ENCODE measurements around the gene ECE1. TPM values are rescaled to one million over a fixed set of nuclear protein-coding genes. Genes with fewer than 3 reads are reported as not detected.

Gene ECE1
- total and polyA plus RNA-seq, 10 of the 15 experiments (the other 5 are each of a cell fraction or from before 2014, with no cell fraction given) = 0.97 to 81.0 (median 37.0) TPM

DNA sequence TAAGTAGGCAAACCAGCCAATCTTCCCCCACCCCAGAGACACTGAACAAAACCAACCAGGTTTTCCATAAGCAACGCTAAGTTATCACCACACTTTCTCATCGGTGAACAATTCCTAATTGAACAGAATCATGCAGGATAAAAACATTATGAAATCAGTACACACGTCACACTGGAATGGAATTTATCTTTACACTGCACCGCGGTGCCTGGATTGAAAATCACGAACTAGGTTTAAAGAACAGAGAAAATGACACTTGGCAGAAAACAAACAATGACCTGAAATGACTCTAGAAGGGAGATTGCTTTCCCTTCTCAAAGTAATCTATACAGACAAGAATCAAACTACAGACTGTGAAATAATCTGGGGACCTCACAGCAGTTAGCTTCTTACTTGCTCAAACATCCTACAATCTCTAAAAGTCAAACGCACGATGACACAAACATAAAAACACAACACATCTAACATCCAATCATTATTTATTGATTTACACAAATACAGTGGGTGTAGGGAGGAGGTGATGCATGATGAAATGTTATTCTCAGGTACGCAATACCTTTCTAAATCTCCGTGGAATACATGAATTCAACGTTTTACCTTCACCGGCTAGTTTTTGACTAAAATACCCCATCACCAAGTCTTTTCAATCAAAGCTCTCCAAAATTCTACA, 115.5 kb downstream of the ECE1 start:
- H3K79me2 ChIP-seq (ENCODE audit: control insufficient read depth, insufficient read depth, low read length) = peaks cover 39% of the 10 kb centered on the region
- H3K36me3 ChIP-seq (ENCODE audit: control insufficient read depth in 2 of 2, insufficient read depth in 2 of 2, low read length in 1 of 2) = no peaks in the 10 kb centered on the region
- H3K4me1 ChIP-seq (ENCODE audit: control insufficient read depth, insufficient read depth, low read length) = no peaks in the 10 kb centered on the region; the same call in 1 of the 2 replicates
- H2AFZ ChIP-seq (ENCODE audit: control insufficient read depth, low read depth, low read length) = no peak overlapping the region
- no peak for DNase-seq (ENCODE audit: low read depth, low spot score)
- H3K9me3 ChIP-seq (replicated peaks; ENCODE audit: control insufficient read depth, insufficient read depth, low read length) = no peaks in the 10 kb centered on the region
- peak overlapping the region; percentile 66 for H3K27ac ChIP-seq (ENCODE audit: control insufficient read depth, insufficient read depth)
- BruUV-seq (replicated peaks) = no TSS peak
- 26% methylated on average over 12 of the region's 12 CpGs for WGBS (ENCODE audit: insufficient coverage, insufficient replicate concordance, low lambda C conversion rate, missing lambda C conversion rate)
- ChIA-PET POLR2A (interaction anchor here (0.6 to 1.5 kb wide), 4 partner anchors 161 to 395 kb away, joined by 3 to 5 read pairs (median 4); no protein-coding TSS in a partner anchor), RAD21 (ENCODE audit: unreplicated experiment) (interaction anchor here (1.0 to 1.7 kb wide), 4 partner anchors 20 to 192 kb away, joined by 3 to 5 read pairs (median 3); no protein-coding TSS in a partner anchor), SMC1A (ENCODE audit: uncharacterized antibody, unreplicated experiment) (interaction anchor here (0.8 to 1.6 kb wide), 8 partner anchors 10 to 210 kb away, joined by 3 to 7 read pairs (median 4); no protein-coding TSS in a partner anchor), CTCF (interaction anchor here (0.9 to 1.8 kb wide), 7 partner anchors 13 to 243 kb away, joined by 3 to 4 read pairs (median 3); no protein-coding TSS in a partner anchor)
- H3K4me3 ChIP-seq = peak overlapping the region; percentile 100
- no peaks in the 10 kb centered on the region for H3K27me3 ChIP-seq (replicated peaks in 1 of 2; ENCODE audit: control insufficient read depth in 2 of 2, insufficient read depth in 2 of 2, low read length in 1 of 2)
- no peak for ATAC-seq
- FAIRE-seq = peak; percentile 78
- H3K9ac ChIP-seq (ENCODE audit: control insufficient read depth, insufficient read depth, low read length) = peak overlapping the region; percentile 82
- in situ Hi-C loops (cut with MboI) (no loop called here), intact Hi-C loops (cut with micrococcal nuclease; ENCODE audit: unreplicated experiment) (loop anchor here (10.0 kb wide), 2 partner anchors 180 to 390 kb away; partner anchors contain the start of gene HP1BP3)
- no peaks in the 10 kb centered on the region for H4K20me1 ChIP-seq (ENCODE audit: control insufficient read depth, insufficient read depth)
- peak overlapping the region; percentile 86 for H3K4me2 ChIP-seq (ENCODE audit: control insufficient read depth, insufficient read depth)
- TF ChIP-seq NFIC (IDR thresholded peaks at IDR 0.05; ENCODE audit: low read depth, low read length) (no peak), STAT1 (conservative IDR thresholded peaks at IDR 0.05) (no peak), ZBED1 (IDR thresholded peaks at IDR 0.05; ENCODE audit: borderline replicate concordance) (no peak), FOXM1 (IDR thresholded peaks at IDR 0.05; ENCODE audit: low read depth, low read length) (no peak), TBL1XR1 (IDR thresholded peaks at IDR 0.05; ENCODE audit: low read depth, low read length) (no peak), NR2F1 (conservative IDR thresholded peaks at IDR 0.05) (no peak), KAT2A (conservative IDR thresholded peaks at IDR 0.05; ENCODE audit: control insufficient read depth, low read depth, low read length) (no peak), SRF (IDR thresholded peaks at IDR 0.05; ENCODE audit: low read depth in 2 of 2, low read length in 2 of 2) (no peak), ZNF622 (IDR thresholded peaks at IDR 0.05) (no peak), ZSCAN29 (IDR thresholded peaks at IDR 0.05) (no peak), SMAD1 (IDR thresholded peaks at IDR 0.05; ENCODE audit: low read depth, partially characterized antibody) (no peak), BRCA1 (IDR thresholded peaks at IDR 0.05; ENCODE audit: low read depth, low read length) (no peak), RUNX3 (IDR thresholded peaks at IDR 0.05; ENCODE audit: low read length) (no peak), CHD2 (IDR thresholded peaks at IDR 0.05; ENCODE audit: borderline replicate concordance, low read depth, low read length) (no peak)
- TF ChIP-seq, protein P1, sequence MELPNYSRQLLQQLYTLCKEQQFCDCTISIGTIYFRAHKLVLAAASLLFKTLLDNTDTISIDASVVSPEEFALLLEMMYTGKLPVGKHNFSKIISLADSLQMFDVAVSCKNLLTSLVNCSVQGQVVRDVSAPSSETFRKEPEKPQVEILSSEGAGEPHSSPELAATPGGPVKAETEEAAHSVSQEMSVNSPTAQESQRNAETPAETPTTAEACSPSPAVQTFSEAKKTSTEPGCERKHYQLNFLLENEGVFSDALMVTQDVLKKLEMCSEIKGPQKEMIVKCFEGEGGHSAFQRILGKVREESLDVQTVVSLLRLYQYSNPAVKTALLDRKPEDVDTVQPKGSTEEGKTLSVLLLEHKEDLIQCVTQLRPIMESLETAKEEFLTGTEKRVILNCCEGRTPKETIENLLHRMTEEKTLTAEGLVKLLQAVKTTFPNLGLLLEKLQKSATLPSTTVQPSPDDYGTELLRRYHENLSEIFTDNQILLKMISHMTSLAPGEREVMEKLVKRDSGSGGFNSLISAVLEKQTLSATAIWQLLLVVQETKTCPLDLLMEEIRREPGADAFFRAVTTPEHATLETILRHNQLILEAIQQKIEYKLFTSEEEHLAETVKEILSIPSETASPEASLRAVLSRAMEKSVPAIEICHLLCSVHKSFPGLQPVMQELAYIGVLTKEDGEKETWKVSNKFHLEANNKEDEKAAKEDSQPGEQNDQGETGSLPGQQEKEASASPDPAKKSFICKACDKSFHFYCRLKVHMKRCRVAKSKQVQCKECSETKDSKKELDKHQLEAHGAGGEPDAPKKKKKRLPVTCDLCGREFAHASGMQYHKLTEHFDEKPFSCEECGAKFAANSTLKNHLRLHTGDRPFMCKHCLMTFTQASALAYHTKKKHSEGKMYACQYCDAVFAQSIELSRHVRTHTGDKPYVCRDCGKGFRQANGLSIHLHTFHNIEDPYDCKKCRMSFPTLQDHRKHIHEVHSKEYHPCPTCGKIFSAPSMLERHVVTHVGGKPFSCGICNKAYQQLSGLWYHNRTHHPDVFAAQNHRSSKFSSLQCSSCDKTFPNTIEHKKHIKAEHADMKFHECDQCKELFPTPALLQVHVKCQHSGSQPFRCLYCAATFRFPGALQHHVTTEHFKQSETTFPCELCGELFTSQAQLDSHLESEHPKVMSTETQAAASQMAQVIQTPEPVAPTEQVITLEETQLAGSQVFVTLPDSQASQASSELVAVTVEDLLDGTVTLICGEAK (IDR thresholded peaks at IDR 0.05; ENCODE audit: borderline replicate concordance) = no peak
- TF ChIP-seq, protein P2, sequence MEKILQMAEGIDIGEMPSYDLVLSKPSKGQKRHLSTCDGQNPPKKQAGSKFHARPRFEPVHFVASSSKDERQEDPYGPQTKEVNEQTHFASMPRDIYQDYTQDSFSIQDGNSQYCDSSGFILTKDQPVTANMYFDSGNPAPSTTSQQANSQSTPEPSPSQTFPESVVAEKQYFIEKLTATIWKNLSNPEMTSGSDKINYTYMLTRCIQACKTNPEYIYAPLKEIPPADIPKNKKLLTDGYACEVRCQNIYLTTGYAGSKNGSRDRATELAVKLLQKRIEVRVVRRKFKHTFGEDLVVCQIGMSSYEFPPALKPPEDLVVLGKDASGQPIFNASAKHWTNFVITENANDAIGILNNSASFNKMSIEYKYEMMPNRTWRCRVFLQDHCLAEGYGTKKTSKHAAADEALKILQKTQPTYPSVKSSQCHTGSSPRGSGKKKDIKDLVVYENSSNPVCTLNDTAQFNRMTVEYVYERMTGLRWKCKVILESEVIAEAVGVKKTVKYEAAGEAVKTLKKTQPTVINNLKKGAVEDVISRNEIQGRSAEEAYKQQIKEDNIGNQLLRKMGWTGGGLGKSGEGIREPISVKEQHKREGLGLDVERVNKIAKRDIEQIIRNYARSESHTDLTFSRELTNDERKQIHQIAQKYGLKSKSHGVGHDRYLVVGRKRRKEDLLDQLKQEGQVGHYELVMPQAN (conservative IDR thresholded peaks at IDR 0.05) = no peak

Data from GM12878 (cell line).